Neuronal stem cell (in vitro differentiated cells): ENCODE measurements around the gene KRT80.

ENCODE experiments used
- DNase-seq: peaks from one replicate; pipeline ENCODE4 v3.0.0-alpha.2; 2013; ENCODE audit warnings: low spot score
- H2AFZ ChIP-seq: one replicate; pipeline ENCODE4 v1.6.1; 2013; ENCODE audit warnings: mild to moderate bottlenecking, low read length, inconsistent platforms
- H2AK5ac ChIP-seq: 2 replicates; pipeline ENCODE4 v1.6.1; 2013; ENCODE audit warnings: low read depth, mild to moderate bottlenecking, inconsistent platforms, low read length, moderate library complexity, mixed read lengths
- H2BK120ac ChIP-seq: 2 replicates; pipeline ENCODE4 v1.6.1; 2013; ENCODE audit warnings: low read depth, mild to moderate bottlenecking, inconsistent platforms, low read length, moderate library complexity, mixed read lengths
- H2BK12ac ChIP-seq: one replicate; pipeline ENCODE4 v1.6.1; 2013; ENCODE audit warnings: low read length, inconsistent platforms
- H2BK15ac ChIP-seq: 2 replicates; pipeline ENCODE4 v1.6.1; 2013; ENCODE audit warnings: mild to moderate bottlenecking, low read length, inconsistent platforms, mixed read lengths
- H2BK5ac ChIP-seq: one replicate; pipeline ENCODE4 v1.6.1; 2013; ENCODE audit warnings: inconsistent platforms, mild to moderate bottlenecking, low read length, moderate library complexity
- H3K14ac ChIP-seq: one replicate; pipeline ENCODE4 v1.6.1; 2013; ENCODE audit warnings: low read length, inconsistent platforms
- H3K18ac ChIP-seq: 2 replicates; pipeline ENCODE4 v1.6.1; 2013; ENCODE audit warnings: low read length, inconsistent platforms
- H3K23ac ChIP-seq: 2 replicates; pipeline ENCODE4 v1.6.1; 2013; ENCODE audit warnings: low read depth, mild to moderate bottlenecking, mixed read lengths, low read length, inconsistent platforms; ENCODE audit not compliant: poor library complexity
- H3K27ac ChIP-seq: replicated peaks from 3 replicates; pipeline ENCODE4 v1.5.1; 2013; ENCODE audit warnings: low read length, inconsistent platforms
- H3K27me3 ChIP-seq, 3 experiments: 2 replicates each; pipeline ENCODE4 v1.6.1; 2013; ENCODE audit warnings: low read length in 3 of 3, mild to moderate bottlenecking in 2 of 3, inconsistent platforms in 1 of 3, low read depth in 1 of 3, mixed read lengths in 1 of 3, moderate library complexity in 1 of 3; ENCODE audit not compliant: control insufficient read depth in 3 of 3, insufficient read depth in 3 of 3
- H3K36me3 ChIP-seq, 2 donors: replicated peaks in 1 of 2; 2 replicates each; pipeline ENCODE4 v1.6.1; 2013; ENCODE audit warnings: low read length in 2 of 2; ENCODE audit not compliant: control insufficient read depth in 2 of 2, insufficient read depth in 2 of 2
- H3K4ac ChIP-seq: 2 replicates; pipeline ENCODE4 v1.6.1; 2013; ENCODE audit warnings: inconsistent platforms, mild to moderate bottlenecking, low read length, moderate library complexity
- H3K4me1 ChIP-seq, 2 donors: 1 replicate in 1 of 2; 2 replicates in 1 of 2; pipeline ENCODE4 v1.6.1; 2013; ENCODE audit warnings: low read length in 2 of 2, low read depth in 1 of 2; ENCODE audit not compliant: control insufficient read depth in 2 of 2, insufficient read depth in 1 of 2
- H3K4me2 ChIP-seq: one replicate; pipeline ENCODE4 v1.6.1; 2013; ENCODE audit warnings: mild to moderate bottlenecking, low read length, inconsistent platforms; ENCODE audit not compliant: insufficient read depth, poor library complexity, severe bottlenecking
- H3K4me3 ChIP-seq, 2 donors: 2 replicates each; pipeline ENCODE4 v1.5.1; 2013; ENCODE audit warnings: low read length in 2 of 2, mild to moderate bottlenecking in 2 of 2, inconsistent platforms in 1 of 2, moderate library complexity in 1 of 2
- H3K79me1 ChIP-seq: one replicate; pipeline ENCODE4 v1.6.1; 2013; ENCODE audit warnings: low read depth, mild to moderate bottlenecking, inconsistent platforms, low read length, moderate library complexity
- H3K9ac ChIP-seq: one replicate; pipeline ENCODE4 v1.6.1; 2013; ENCODE audit warnings: mild to moderate bottlenecking, low read depth, low read length, inconsistent platforms; ENCODE audit not compliant: poor library complexity
- H3K9me3 ChIP-seq, 2 donors: replicated peaks in 1 of 2; 2 replicates each; pipeline versions ENCODE3 to v1.6.1; 2013; ENCODE audit warnings: low read length in 2 of 2, mild to moderate bottlenecking in 2 of 2, inconsistent platforms in 1 of 2, low read depth in 1 of 2, mixed read lengths in 1 of 2, moderate library complexity in 1 of 2; ENCODE audit not compliant: control insufficient read depth in 2 of 2, insufficient read depth in 1 of 2
- H4K8ac ChIP-seq: one replicate; pipeline ENCODE4 v1.6.1; 2013; ENCODE audit warnings: low read depth, mild to moderate bottlenecking, inconsistent platforms, low read length, moderate library complexity
- H4K91ac ChIP-seq: one replicate; pipeline ENCODE4 v1.6.1; 2013; ENCODE audit warnings: low read length, low read depth, mild to moderate bottlenecking, inconsistent platforms; ENCODE audit not compliant: poor library complexity
- WGBS, 2 donors: extraction: QIAGEN DNeasy Blood & Tissue Kit; methylation state at CpG; one replicate each; pipeline ENCODE4 v1.1.7; 2013; ENCODE audit warnings: missing lambda C conversion rate in 2 of 2, mixed read lengths in 1 of 2; ENCODE audit not compliant: insufficient read length in 2 of 2, insufficient replicate concordance in 1 of 2; ENCODE audit errors: extremely low coverage in 2 of 2; 5-methylcytosine and 5-hydroxymethylcytosine counted together

The KRT80 gene

GRCh38 chr12:52235001-52235764 lies 43.4 kb upstream of the KRT80 start:
- no peak overlapping the region for H3K14ac ChIP-seq
- H3K23ac ChIP-seq: no peak overlapping the region
- H4K8ac ChIP-seq: no peak overlapping the region
- H3K79me1 ChIP-seq: peaks cover 1% of the 10 kb centered on the region
- H3K18ac ChIP-seq: no peak overlapping the region
- no peak overlapping the region for H2BK12ac ChIP-seq
- no peak overlapping the region for H2AFZ ChIP-seq
- no peaks in the 10 kb centered on the region for H3K9me3 ChIP-seq
- no peak overlapping the region for H3K4ac ChIP-seq
- DNase-seq: no peak
- H3K27ac ChIP-seq: no peak overlapping the region
- H2BK5ac ChIP-seq: no peak overlapping the region
- H3K4me2 ChIP-seq: no peak overlapping the region
- H2AK5ac ChIP-seq: no peak overlapping the region
- WGBS, 2 donors: no CpG with 5 or more reads among the region's 15 CpGs
- H3K27me3 ChIP-seq: peaks cover 6 to 58% (median 27%) of the 10 kb centered on the region in 3 experiments
- H3K9ac ChIP-seq: no peak overlapping the region
- no peaks in the 10 kb centered on the region for H3K36me3 ChIP-seq
- H3K4me1 ChIP-seq: peaks cover 0 to 13% of the 10 kb centered on the region in 2 donors
- H2BK15ac ChIP-seq: no peak overlapping the region
- no peak overlapping the region for H2BK120ac ChIP-seq
- no peak overlapping the region for H4K91ac ChIP-seq
- H3K4me3 ChIP-seq: no peak overlapping the region

DNA sequence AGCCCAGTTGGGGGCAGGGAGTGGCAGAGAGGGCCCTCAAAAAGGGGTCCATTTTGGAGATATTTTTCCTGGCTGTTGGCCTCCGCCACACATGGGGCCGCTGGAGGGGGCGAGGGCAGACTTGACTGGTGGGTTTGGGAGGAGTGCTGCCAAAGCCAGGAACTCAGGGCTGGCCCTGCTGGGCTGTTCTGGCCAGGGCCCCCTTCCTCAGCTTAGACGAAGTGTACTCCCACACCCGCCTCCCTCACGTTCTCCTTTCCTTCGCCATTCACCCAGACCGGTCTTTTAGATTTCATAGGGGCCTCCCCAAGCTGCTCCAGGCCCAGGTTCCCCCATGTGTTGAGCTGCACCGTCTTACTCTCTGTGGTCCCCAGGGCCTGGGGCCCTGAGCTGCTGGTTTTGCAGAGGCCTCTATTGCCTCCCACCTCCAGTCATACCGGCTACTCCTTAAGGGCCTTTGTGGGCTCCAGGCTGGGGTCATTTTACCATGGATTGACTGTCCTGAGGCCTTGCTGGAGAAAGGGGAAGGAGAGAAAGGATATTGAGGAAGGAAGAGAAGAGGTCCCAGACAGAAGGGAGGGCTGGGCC lies 42.5 kb upstream of the KRT80 start:
- H3K4me1 ChIP-seq: peaks cover 0 to 13% of the 10 kb centered on the region in 2 donors
- peaks cover 6 to 62% (median 27%) of the 10 kb centered on the region in 3 experiments for H3K27me3 ChIP-seq
- no peak overlapping the region for H3K4ac ChIP-seq
- H2BK15ac ChIP-seq: no peak overlapping the region
- H3K18ac ChIP-seq: peak overlapping the region; percentile 37
- no peak overlapping the region for H3K4me2 ChIP-seq
- no peak overlapping the region for H2AK5ac ChIP-seq
- no peak overlapping the region for H2BK120ac ChIP-seq
- H3K4me3 ChIP-seq: no peak overlapping the region
- no peak overlapping the region for H3K14ac ChIP-seq
- no peak overlapping the region for H3K23ac ChIP-seq
- H3K36me3 ChIP-seq: no peaks in the 10 kb centered on the region
- no peak overlapping the region for H2BK5ac ChIP-seq
- no peak overlapping the region for H4K91ac ChIP-seq
- H2BK12ac ChIP-seq: no peak overlapping the region
- H3K9ac ChIP-seq: no peak overlapping the region
- H3K9me3 ChIP-seq: no peaks in the 10 kb centered on the region
- no peak overlapping the region for H4K8ac ChIP-seq
- no peak for DNase-seq
- peaks cover 1% of the 10 kb centered on the region for H3K79me1 ChIP-seq
- WGBS, 2 donors: no CpG with 5 or more reads among the region's 10 CpGs
- H2AFZ ChIP-seq: no peak overlapping the region
- H3K27ac ChIP-seq: no peak overlapping the region

DNA sequence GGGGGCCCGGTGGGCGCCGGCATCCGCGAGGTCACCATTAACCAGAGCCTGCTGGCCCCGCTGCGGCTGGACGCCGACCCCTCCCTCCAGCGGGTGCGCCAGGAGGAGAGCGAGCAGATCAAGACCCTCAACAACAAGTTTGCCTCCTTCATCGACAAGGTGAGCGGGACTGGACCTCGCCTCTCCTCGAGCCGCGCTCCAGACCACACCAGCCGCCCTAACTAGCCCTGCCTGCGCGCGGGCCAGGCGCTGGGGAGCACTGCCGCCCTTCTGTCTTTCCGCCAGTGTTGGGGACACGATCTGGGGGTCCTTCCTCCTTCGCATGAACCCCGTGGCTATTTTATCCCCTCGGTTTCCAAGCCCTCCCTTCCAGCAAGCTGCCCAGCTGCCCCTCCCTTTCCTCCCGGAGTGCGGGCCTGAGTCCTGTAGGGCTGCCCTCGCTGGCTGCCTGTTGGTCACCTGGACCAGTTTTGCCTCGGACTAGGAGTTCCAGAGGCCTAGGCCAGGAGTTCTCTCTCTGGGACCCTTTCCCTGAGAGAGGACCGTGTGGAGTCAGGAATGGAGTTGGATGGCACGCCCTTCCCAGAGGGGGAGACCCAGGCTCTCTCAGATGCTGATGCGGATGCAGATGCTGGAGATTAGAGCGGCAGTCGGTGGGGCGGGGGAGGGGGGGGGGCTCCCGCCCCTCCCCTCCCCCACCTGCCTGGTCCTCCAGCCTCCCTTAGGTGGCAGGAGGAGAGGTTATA lies 41.8 kb upstream of the KRT80 start:
- Histone ChIP-seq H3K9me3 (no peaks in the 10 kb centered on the region), H3K79me1 (no peaks in the 10 kb centered on the region), H4K8ac (no peak overlapping the region), H3K36me3 (no peaks in the 10 kb centered on the region), H3K9ac (peak overlapping the region; percentile 56), H3K4me3 (peak overlapping the region in 1 of 2 donors; percentile 60), H2BK12ac (peak overlapping the region; percentile 4), H2AK5ac (no peak overlapping the region), H3K23ac (peak overlapping the region; percentile 49), H3K4me1 (peaks cover 0 to 13% of the 10 kb centered on the region in 2 donors), H3K18ac (peak overlapping the region; percentile 86), H2BK5ac (no peak overlapping the region), H2AFZ (peak overlapping the region; percentile 13), H2BK120ac (no peak overlapping the region), H4K91ac (no peak overlapping the region), H2BK15ac (peak overlapping the region; percentile 26), H3K4me2 (peak overlapping the region; percentile 84), H3K14ac (no peak overlapping the region), H3K4ac (no peak overlapping the region), H3K27me3 (peaks cover 6 to 66% (median 27%) of the 10 kb centered on the region in 3 experiments), H3K27ac (no peak overlapping the region)
- no CpG with 5 or more reads among the region's 40 CpGs for WGBS, 2 donors
- no peak for DNase-seq
